HG03135 (cell line): Measurements from ENCODE around the gene B4GALT5.

ENCODE experiments used
- ATAC-seq: cut with Tn5 transposase; IDR thresholded peaks from one replicate; pipeline ENCODE4 v1.9.1; 2021; ENCODE audit warnings: mild to moderate bottlenecking, moderate library complexity; ENCODE audit not compliant: unreplicated experiment

The B4GALT5 gene

DNA sequence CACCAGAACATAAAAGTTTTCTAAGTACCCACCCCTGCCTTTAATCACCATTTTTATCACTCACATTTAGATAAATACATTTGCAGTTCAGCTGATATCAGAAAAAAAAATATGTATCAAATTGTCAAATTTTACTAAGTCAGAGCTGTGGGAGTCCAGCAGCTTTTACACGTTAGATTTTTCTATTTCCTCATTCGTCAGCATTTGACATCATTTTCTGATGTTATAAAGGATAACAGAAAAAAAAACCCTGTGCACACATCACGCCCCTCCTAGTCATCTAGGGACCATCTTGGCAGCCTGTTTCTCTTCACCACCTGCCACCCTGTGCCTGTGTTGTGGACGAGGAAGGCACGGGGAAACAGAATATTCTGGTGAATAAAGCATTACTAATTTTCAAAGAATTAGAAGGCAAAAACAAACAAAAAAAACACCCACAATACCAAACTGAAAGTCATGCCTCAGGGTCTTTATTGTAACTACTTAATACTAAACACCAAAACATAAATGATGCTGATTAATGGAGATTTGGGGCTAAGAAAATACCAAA lies 12.4 kb downstream of the B4GALT5 start:
- ATAC-seq = no peak

- no peak for ATAC-seq
Measured at GRCh38 chr20:49700411-49701185, 13.1 kb downstream of the B4GALT5 start.

DNA sequence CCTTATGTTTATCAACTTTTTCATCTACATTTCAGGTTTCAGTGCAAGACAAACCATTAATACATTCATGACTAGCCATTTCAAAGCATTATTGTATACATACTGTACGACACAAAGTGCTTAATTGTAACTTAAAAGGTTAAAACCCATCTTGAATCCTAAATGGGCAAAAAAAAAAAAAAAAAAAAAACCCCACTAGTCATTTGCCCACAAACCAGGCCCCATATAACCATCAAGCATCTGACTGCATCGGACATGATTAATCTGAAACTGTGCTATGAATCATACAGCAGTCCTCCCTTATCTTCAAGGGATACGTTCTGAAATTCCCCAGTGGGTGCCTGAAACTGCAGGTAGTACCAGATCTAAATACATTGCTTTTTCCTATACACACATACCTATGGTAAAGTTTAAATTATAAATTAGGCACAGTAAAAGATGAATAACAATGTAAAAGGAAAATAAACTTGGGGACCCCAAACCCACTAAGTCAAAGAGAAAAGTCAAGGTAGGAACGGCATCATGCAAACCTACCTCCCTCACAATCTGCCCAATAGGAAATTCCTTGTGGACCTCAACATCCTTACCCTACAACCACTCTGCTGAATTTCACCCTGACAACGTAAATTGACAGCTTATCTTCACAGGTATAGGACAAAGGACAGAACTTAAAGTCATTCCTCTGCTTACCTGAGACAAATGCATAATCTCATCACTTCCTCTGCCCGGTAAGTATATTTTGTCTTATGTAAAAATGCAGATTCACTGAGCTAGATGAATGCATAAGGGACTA lies 14.3 kb downstream of the B4GALT5 start:
- ATAC-seq = peak; percentile 79

- no peak for ATAC-seq
Measured at GRCh38 chr20:49698477-49698876, 15.2 kb downstream of the B4GALT5 start.

GRCh38 chr20:49697071-49697470 lies 16.6 kb downstream of the B4GALT5 start:
- no peak for ATAC-seq

DNA sequence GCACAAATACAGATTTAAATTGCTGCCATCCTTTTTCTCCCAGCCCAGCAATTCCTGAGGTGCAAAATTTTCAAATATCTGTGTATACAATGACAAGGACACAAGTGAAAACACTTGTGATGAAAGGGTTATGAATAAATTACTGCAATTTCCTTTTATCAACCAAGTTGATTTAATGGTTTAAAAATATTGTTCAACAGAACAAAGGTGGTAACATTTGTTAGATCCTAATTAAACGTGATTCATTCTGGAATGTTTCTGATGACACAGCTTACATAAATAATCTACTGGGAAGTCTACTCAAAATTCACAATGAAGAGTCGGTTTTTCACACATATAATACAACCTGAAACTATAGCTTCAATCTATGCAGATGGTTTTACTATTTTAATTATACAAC lies 17.1 kb downstream of the B4GALT5 start:
- no peak for ATAC-seq

DNA sequence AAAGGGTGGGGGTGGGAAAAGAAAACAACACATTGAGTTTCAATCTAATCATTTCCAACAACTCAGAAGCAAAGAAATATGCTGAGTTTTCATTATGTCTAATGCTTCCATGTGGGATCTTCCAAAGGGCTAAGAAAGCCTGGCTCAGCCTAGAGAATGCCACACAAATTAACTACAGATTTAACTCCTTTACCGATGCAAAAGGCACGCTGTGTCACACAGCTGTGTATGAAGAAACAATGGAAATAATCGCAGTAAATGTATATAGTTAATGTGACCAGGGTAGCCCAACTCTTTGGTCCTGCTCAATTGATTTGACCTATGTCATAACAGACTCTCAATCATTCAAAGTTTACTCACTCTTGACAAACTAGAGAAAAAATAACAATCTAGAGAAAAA lies 17.8 kb downstream of the B4GALT5 start:
- ATAC-seq = no peak

- no peak for ATAC-seq
Measured at GRCh38 chr20:49694450-49695071, 19.1 kb downstream of the B4GALT5 start.

DNA sequence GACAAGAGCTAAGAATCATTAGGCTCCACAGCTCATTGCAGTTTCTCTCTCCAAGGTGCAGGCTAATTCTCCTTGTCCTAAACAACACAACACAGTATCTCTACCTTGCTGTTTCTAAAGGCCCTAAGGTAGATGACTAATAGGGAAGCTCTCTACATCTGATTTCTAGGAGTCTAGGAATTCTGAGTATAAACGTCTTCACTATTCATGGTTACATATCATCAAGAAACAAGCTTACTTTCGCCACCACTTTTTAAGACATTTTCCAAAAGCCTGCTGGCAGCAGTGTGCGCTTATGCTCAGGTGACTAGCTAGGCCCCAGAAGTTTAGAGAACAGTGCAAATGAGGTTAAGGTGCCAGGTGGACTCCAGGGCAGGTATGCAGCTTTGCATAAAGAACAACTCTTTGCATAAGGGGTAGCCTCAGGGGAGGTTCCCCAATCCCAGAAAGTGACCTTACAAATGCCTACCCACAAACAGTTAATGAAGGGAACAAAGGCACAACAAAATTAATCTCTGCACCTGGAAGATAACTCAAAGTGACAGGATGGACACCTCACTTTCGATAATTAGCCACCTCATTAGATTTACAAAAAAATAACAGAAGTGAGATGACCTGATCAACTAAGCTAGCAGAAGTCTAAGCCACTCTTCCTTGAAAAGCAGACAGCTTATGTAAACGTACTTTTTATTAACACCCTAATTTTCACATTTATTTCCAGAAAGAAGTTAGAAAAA lies 20.1 kb downstream of the B4GALT5 start:
- no peak for ATAC-seq

- ATAC-seq = no peak
Measured at GRCh38 chr20:49692941-49693340, 20.7 kb downstream of the B4GALT5 start.

- ATAC-seq = no peak
Measured at GRCh38 chr20:49691818-49692568, 21.7 kb downstream of the B4GALT5 start.

DNA sequence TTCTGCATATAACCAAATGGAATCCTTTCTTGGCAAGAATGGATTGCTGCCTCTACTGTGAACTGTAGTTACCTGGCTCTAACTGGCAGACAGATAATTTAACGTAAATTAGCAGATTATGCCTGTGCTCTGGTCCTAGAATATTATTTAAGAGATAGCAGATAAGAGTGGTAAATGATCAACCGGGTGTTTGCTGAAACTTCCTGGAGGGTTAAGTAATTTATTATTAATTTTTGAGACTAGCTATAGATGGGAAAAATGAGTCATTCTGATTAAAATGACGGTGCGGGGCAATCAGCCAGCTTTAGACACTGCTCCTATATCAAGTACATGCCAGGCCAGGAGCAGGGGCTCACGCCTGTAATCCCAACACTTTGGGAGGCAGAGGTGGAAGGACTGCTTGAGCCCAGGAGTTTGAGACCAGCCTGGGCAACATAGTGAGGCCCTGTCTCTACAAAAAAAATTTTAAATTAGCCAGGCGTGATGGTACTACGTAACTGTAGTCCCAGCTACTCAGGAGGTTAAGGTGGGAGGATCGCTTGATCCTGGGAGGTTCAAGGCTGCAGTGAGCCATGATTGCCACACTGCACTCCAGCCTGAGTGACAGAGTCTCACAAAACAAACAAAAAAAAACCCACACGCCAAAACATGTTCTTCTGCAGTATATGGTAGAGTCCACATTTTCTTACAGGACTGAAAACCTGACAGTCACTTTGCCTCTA lies 22.6 kb downstream of the B4GALT5 start:
- no peak for ATAC-seq

GRCh38 chr20:49687595-49688567 lies 25.8 kb downstream of the B4GALT5 start:
- ATAC-seq = peak; percentile 49

DNA sequence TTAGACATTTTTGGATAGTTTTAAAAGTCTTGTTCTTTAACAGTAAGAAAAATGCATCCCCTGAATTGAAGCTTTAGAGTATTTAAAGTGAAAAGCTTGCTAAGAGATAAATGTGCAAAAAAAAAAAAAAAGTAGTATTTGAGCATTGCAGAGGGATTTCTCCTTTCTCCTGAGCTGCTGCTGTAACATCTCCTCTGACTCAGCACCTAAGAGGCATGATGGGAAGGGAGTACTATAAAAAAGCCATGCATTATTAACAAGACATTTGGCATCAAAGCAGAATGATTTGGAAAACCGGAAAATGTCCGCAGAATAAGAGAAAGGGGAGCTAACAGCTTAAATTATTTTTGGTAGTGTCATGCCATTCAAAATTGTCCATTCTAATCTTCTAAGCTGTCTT lies 27.9 kb downstream of the B4GALT5 start:
- no peak for ATAC-seq

DNA sequence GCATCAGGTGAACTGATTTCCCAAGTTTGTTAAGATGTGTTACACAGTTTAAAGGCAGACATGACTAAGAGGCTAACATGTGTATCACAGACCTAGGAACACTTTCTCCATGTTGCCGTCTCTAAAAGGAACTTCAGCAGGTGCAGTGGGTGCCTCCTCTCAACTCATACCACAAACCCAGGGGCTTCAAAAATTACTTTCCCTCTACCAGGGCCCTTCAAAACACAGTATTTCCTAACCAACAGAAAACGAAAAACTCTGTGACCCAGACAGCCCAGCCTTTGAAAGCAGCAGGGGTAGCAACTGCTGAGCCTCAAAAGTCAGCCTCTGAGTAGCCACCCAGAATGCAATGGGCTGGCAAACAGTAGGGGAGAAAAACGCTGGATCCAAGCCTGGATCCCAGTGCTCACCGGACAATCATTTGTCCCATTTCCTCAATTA lies 28.5 kb downstream of the B4GALT5 start:
- ATAC-seq = no peak

- no peak for ATAC-seq
Measured at GRCh38 chr20:49684335-49684997, 29.2 kb downstream of the B4GALT5 start.

- no peak for ATAC-seq
Measured at GRCh38 chr20:49682798-49683197, 30.9 kb downstream of the B4GALT5 start.

- no peak for ATAC-seq
Measured at GRCh38 chr20:49682278-49682677, 31.4 kb downstream of the B4GALT5 start.
